ENCODE data around the gene PTPRM.

Gene PTPRM

GRCh38 chr18:7593218-7593819 lies 26.2 kb downstream of the PTPRM start:
- Histone ChIP-seq H3K27ac (no peak overlapping the region), H3K4me1 (peaks cover 0 to 15% (median 1%) of the 10 kb centered on the region in 4 donors), H3K9me3 (no peaks in the 10 kb centered on the region), H3K27me3 (no peaks in the 10 kb centered on the region), H3K36me3 (no peaks in the 10 kb centered on the region), H3K4me3 (no peak overlapping the region)
- intact Hi-C loops (cut with DNase I; ENCODE audit: low total_unique reads): loop anchor here (5.0 kb wide), 1 partner anchor 556 kb away; no protein-coding TSS in a partner anchor
- no peak for TF ChIP-seq CTCF (IDR thresholded peaks at IDR 0.05)
- DNase-seq: no peak

GRCh38 chr18:7596147-7596546 lies 29.0 kb downstream of the PTPRM start:
- Histone ChIP-seq H3K9me3 (no peaks in the 10 kb centered on the region), H3K27me3 (no peaks in the 10 kb centered on the region), H3K36me3 (no peaks in the 10 kb centered on the region), H3K4me1 (peaks cover 0 to 12% (median 3%) of the 10 kb centered on the region in 4 donors), H3K4me3 (no peak overlapping the region), H3K27ac (no peak overlapping the region)
- DNase-seq: no peak
- TF ChIP-seq CTCF (IDR thresholded peaks at IDR 0.05): no peak
- intact Hi-C loops (cut with DNase I; ENCODE audit: low total_unique reads): no loop called here

GRCh38 chr18:7597500-7597899 lies 30.4 kb downstream of the PTPRM start:
- Histone ChIP-seq H3K36me3 (no peaks in the 10 kb centered on the region), H3K4me1 (peaks cover 0 to 10% (median 3%) of the 10 kb centered on the region in 4 donors), H3K27me3 (no peaks in the 10 kb centered on the region), H3K4me3 (no peak overlapping the region), H3K27ac (no peak overlapping the region), H3K9me3 (no peaks in the 10 kb centered on the region)
- intact Hi-C loops (cut with DNase I; ENCODE audit: low total_unique reads): no loop called here
- TF ChIP-seq CTCF (IDR thresholded peaks at IDR 0.05): no peak
- no peak for DNase-seq

GRCh38 chr18:7598167-7599047 lies 31.3 kb downstream of the PTPRM start:
- Histone ChIP-seq H3K27ac (no peak overlapping the region), H3K36me3 (no peaks in the 10 kb centered on the region), H3K4me1 (peaks cover 0 to 12% (median 3%) of the 10 kb centered on the region in 4 donors), H3K4me3 (no peak overlapping the region), H3K9me3 (no peaks in the 10 kb centered on the region), H3K27me3 (no peaks in the 10 kb centered on the region)
- DNase-seq: peak in 1 of 2 donors; percentile 34
- TF ChIP-seq CTCF (IDR thresholded peaks at IDR 0.05): no peak
- intact Hi-C loops (cut with DNase I; ENCODE audit: low total_unique reads): no loop called here

GRCh38 chr18:7600036-7600435 lies 32.9 kb downstream of the PTPRM start:
- Histone ChIP-seq H3K27ac (no peak overlapping the region), H3K4me3 (no peak overlapping the region), H3K9me3 (no peaks in the 10 kb centered on the region), H3K4me1 (peaks cover 0 to 16% (median 3%) of the 10 kb centered on the region in 4 donors), H3K27me3 (no peaks in the 10 kb centered on the region), H3K36me3 (no peaks in the 10 kb centered on the region)
- intact Hi-C loops (cut with DNase I; ENCODE audit: low total_unique reads): no loop called here
- no peak for DNase-seq
- TF ChIP-seq CTCF (IDR thresholded peaks at IDR 0.05): no peak

Data from tibial artery (tissue), 4 donors.